GM19397 (cell line): Measurements from ENCODE around the gene TXNRD2.
"Not testable (repeated sequence)": the region's sequence is repeated elsewhere in the genome, so short reads cannot be mapped to it uniquely, and the experiment has no call there.

Experiments
- ATAC-seq: cut with Tn5 transposase; IDR thresholded peaks from one replicate; pipeline ENCODE4 v1.9.1; 2021; ENCODE audit warnings: mild to moderate bottlenecking, moderate library complexity; ENCODE audit not compliant: unreplicated experiment

Gene TXNRD2

DNA sequence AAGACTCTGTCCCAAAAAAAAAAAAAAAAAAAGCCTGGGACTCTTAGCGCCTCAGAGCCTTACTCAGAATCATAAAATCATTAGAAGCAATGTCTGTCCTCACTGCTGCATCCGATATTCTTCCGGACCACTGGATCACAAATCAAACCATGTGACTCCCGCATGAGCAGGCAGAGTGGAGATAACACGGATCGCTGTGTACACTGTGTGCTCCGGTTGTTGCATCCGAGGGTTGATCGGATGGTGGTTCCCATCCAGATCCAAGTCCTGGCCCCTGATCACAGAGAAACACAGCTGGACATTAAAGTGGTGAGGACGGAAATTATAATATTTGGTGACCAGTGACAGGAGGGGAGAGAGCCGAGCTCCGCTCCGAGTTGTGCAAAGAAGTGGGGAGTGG lies 9.7 kb upstream of the TXNRD2 start:
- ATAC-seq, result no peak

- no peak for ATAC-seq
Measured at GRCh38 chr22:19948057-19948760, 6.6 kb upstream of the TXNRD2 start.

DNA sequence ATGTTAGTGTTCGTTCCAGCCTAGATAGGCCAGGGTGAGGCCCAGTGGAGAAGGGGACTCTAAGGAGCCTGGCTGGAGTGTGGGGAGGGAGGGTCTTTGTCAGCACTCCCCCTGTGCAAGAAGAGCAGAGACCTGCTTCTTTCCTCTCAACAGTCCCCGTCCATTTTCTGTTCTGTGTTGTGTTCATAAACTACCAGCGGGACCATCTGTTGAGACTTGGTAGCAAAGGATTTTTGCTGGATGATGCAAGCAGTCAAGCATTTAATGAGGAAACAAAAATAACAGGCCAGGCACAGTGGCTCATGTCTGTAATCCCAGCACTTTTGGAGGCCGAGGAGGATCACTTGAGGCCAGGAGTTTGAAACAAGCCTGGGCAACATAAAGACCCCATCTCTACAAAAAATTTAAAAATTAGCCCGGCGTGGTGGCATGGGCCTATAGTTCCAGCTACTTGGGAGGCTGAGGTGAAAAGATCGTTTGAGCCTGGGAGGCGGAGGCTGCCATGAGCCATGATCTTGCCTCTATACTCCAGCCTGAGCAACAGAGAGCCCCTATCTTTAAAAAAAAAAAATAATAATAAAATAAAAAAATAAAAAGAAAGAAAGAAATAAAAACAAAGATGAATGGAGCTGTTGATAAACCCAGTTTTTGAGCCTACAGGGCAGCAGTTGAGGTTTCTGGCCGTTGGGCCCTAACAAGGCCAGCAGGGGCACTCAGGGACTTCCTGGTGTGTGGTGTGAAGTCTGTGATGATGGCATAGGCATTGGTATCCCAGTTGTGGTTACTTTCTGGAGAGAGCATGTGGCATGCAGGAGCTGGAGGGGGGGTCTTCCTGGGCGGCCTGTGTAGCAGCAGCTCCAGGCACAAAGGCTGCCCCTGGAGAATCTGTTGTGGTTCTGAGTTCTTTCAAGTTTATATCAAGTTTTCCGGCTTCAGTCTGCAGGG lies 1.7 kb upstream of the TXNRD2 start:
- no peak for ATAC-seq

- ATAC-seq, result no peak
Measured at GRCh38 chr22:19942157-19943081, 801 bp upstream of the TXNRD2 start.

DNA sequence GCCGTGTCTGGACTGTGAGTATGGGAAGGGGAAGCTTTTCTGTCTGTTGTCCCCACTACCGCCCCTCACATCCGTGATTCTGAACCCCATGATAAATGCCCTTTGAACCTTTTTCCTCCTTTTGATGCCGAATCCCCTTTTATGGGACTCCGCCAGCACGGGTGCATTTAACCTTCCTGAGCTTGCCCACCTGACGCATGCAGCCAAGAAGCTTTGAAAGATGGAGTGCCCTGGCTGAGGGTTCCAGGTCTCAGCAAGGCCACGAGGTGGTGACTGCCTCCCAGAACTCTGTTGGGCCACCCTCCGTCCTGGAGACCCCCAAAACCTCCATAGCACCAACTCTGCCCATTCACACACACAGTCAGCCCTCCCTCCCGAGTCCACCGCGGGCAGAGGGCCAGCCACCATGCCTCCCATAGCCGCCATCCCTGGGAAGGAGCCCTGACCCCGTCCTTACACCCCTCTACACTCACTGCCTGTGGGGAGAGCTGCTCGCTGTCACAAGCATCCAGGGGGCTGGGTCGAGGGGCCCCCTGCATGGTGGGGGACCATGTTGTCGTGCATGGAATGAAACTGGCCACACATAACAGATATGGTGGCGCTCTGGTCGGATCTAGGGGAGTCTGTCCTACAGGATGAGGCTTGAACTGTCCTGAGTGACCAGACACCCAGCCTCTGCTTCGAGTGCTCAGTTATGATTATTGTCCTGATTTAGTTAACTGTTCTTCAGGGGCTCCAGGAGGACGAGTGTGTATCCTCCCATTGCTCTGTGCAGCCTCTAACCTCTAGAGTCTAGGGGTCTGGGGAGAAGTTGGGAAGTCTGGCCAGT lies 868 bp downstream of the TXNRD2 start:
- no peak for ATAC-seq

DNA sequence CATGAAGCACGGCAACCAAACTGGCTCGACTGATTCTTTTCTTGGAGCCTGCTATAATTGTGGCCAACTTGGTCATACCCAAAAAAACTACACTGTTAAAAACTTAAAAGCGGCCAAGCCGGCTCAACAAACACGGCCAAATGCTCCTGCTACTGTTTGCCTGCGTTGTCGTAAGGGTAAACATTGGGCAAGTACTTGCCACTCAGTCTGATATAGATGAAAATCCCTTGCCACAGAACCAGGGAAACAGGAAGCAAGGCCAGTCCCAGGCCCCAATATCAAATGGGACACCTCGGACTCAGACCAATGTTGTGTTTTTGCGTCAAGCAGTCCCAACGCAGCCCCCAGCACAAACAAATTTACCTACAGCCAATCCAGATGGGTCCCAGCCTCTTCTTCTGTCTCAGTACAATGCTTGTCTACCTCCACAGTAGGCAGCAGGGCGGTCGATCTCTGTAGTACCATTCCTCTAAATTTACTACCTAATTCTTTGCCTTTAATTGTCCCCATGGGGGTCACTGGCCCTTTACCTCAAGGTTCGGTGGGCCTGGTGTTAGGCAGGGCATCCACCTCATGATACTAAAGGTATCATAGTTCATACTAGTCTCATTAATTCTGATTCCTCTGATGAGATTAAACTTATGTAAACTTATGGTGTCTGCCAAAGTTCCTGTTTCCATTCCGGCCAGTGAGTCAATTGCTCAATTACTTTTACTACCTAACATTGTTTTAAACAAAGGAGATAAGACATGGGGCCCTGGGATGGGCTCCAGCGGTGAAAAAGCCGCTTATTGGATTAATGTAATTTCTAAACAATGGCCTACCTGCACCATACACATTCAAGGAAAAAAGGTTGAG lies 3.8 kb downstream of the TXNRD2 start:
- ATAC-seq, result no peak

DNA sequence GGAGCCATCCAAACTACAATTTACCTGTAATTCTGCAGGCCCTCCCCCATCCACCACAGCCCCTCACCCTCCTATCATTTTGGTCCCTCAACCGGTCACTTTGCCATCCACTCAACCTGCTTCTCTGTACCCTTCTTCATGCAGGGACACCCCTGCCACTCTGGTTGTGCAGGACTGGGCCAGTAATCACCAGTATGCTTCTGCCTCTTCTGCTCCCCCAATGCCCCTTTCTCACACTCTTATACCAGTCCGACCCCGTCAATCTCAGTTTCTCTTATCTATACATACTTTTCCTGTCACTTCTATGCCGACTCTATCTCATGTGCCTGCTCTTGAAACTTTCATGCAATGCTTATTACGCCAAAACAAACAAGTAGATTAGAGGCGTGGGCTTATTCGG lies 5.1 kb downstream of the TXNRD2 start:
- no peak for ATAC-seq

DNA sequence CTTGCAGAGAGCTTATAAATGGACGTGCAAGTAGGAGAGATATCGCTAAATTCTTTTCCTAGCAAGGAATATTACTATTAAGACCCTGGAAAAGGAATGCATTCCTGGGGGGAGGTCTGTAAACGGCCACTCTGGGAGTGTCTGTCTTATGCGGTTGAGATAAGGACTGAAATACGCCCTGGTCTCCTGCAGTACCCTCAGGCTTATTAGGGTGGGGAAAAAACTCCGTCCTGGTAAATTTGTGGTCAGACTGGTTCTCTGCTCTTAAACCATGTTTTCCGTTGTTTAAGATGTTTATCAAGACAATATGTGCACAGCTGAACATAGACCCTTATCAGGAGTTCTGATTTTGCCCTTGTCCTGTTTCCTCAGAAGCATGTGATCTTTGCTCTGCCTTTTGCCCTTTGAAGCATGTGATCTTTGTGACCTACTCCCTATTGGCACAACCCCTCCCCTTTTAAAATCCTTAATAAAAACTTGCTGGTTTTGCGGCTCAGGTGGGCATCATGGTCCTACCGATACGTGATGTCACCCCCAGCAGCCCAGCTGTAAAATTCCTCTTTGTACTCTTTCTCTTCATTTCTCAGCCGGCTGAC lies 6.4 kb downstream of the TXNRD2 start:
- not testable (repeated sequence) for ATAC-seq

GRCh38 chr22:19933341-19934241 lies 8.0 kb downstream of the TXNRD2 start:
- no peak for ATAC-seq

GRCh38 chr22:19932367-19933206 lies 9.0 kb downstream of the TXNRD2 start:
- no peak for ATAC-seq

GRCh38 chr22:19931514-19931913 lies 10.1 kb downstream of the TXNRD2 start:
- ATAC-seq, result no peak

DNA sequence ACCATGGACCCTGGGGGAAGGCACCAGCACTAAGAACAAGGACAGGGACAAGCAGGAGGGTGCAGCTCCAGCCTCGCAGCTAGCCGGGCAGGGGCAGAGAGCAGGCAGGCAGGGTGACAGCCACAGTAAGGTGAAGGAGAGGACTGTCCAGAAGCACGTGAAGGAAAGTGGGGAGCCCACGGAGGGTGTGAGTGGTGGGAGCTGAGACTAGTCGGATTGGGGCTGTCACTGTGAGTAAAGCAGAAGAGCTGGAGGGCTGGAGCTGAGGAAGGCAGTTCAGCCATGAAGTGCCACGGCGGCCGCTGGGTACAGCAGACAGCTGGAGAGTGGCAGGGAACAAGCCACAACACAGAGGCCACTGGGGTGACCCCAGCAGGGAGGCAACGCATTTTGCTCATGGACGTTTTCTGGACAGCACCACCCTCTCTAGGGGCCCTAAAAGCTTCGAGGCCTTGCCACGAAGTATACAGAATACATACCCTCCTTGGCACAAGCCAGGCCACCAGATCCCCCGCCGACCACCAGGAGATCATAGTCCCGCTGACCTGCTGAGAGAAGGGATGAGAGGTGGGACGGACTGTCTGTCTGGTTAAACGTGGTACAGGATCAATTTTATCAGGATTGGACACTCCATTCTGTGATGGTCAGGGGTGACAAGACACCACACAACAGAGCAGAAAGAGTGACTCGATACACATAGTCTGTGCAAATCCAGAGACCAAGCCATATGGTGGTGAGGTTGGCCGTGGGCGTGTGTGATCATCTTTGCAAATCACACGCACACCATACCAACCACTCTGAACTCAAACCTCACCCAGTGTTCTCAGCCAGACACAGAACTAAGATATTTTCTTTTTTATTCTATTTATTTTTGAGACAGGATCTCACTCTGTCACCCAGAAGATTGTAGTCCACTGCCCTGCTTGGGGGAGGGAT lies 10.8 kb downstream of the TXNRD2 start:
- no peak for ATAC-seq

DNA sequence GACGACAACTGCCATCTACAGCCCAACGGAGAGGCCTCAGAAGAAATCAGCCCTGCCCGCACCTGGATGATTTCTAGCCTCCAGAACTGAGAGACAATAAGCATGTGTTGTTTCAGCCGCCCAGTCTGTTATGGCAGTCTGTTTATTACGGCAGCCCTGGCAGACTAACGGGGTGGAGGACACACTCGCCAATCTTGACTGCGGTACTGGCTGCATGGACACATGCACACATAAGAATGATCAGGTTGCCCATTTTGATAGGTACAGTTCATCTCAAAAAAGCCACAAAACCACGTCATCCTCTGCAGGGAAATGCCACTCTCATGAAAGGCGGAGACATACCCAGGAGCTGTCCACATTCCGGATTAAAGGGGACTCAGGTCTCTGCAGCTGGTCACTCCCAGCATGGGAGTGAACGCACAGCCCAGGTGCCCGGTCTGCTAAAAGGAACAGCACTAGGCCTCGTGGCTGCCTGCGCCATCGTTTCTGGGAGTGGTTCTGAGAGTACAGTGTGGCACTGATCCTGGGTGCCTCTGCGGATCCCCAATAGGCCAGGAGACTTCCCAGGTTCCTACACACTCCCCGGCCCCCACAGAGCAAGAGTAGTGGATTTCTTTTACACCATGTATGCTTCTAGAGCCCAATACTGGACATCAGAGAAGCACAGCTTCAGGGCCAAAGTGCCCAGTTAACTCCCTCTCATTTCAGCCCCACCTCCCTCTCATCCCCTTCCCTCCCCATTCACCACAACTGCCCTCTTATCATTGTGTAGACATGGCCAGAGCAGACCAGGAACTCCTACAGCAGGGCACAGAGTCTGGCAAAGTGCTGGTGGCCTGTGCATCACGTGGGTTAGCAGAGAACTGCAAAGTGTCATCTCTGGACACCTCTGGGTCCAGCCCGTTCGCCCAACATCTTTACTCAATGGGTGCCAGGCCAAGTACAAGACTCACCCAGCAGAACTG lies 11.8 kb downstream of the TXNRD2 start:
- ATAC-seq, result no peak

GRCh38 chr22:19928207-19928606 lies 13.4 kb downstream of the TXNRD2 start:
- no peak for ATAC-seq

DNA sequence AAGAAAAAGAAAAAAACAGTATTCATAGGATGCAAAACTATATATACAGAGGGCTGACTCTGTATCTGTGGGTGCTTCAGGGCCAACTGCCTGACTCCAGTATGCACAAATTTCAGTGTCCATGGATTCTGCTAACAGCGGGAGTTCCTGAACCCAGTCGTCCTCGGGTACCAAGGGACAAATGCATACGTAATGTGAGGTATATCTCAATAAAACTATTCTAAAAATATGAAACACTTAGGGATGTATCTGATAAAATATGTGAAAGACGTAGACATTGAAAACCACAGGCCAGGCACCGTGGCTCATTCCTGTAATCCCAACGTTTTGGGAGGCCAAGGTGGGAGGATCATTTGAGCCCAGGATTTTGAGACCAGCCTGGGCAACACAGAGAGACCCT lies 13.9 kb downstream of the TXNRD2 start:
- ATAC-seq, result no peak
